Heart left ventricle (tissue), 13 donors: ENCODE measurements around the gene SLC39A11.

Source experiments
- POLR2A ChIP-seq, 2 donors: fragments of 450-650 bp; IDR thresholded peaks; one replicate each; pipeline ENCODE4 v1.6.1; 2017; ENCODE audit warnings: antibody characterized with exemption in 2 of 2, mild to moderate bottlenecking in 2 of 2, moderate library complexity in 2 of 2
- TF ChIP-seq, protein P1 (sequence below), 12 donors: fragments of 200-600 bp; sonication (generic) in 4 of 12; IDR thresholded peaks; one replicate each; pipeline versions ENCODE4 v1.5.0 to v1.8.0; 2018 to 2022; ENCODE audit warnings: antibody characterized with exemption in 12 of 12, mild to moderate bottlenecking in 5 of 12
- donor health status: ischemic (EF 13 %, LVEDD 7.1; RV severe dilation, severe dysfunction).
- donor health status: DM: no; HTN: yes; CAD: no.
- donor health status: DM: no; HTN: no; CAD: no.
- donor health status: ischemic (EF 25% LVEDD 6.9; RV normal size, moderate dysfunction).
- donor health status: ischemic (EF 25% LVEDD 5.7; RV mildly dilated, moderate dysfunction).
- donor health status: ischemic (EF 35%, LVEDD 5.7; RV mildly dilated, moderate dysfunction).
- donor health status: nonischemic (EF 11% LVEDD 7.7; RV severe dilation, severe dysfunction).
- donor health status: DM: yes; HTN: yes; CAD: no.
- donor health status: PGD.
- donor health status: ischemic (EF 29% LVEDD 5.4; RV normal size, mild dysfunction).
- donor health status: nonischemic (EF 23%, LVEDD 6.1; RV moderate dilation, normal function).

DNA sequence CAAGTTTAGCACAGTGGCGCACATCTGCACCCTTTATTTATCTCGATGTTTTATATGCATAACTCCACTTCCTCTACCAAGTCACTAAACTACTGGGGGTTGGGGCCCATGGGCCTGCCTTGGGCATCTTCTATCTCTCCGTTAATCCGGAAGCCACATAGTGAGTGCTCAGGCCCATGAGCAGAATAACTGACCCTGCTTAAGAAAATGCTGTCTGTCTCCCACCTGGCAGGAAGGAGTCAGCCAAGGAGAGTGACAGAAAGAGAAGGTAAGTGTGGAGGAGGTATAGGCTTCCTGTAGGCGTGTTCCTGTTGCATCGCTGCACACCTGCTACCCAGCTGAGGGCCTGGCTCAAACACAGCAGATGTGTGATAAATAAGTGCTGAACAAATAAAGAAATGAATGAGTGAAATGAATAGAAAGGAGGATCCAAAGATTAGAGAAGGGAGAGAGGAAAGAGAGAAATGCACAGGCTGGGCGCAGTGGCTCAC lies 320.1 kb downstream of the SLC39A11 start:
- TF ChIP-seq, protein P1, sequence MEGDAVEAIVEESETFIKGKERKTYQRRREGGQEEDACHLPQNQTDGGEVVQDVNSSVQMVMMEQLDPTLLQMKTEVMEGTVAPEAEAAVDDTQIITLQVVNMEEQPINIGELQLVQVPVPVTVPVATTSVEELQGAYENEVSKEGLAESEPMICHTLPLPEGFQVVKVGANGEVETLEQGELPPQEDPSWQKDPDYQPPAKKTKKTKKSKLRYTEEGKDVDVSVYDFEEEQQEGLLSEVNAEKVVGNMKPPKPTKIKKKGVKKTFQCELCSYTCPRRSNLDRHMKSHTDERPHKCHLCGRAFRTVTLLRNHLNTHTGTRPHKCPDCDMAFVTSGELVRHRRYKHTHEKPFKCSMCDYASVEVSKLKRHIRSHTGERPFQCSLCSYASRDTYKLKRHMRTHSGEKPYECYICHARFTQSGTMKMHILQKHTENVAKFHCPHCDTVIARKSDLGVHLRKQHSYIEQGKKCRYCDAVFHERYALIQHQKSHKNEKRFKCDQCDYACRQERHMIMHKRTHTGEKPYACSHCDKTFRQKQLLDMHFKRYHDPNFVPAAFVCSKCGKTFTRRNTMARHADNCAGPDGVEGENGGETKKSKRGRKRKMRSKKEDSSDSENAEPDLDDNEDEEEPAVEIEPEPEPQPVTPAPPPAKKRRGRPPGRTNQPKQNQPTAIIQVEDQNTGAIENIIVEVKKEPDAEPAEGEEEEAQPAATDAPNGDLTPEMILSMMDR (IDR thresholded peaks at IDR 0.05), result no peak
- TF ChIP-seq POLR2A (IDR thresholded peaks at IDR 0.05), result no peak
